NCI-H2081 (cell line): Measurements from ENCODE around the gene CD14.
"Not testable (repeated sequence)": the region's sequence is repeated elsewhere in the genome, so short reads cannot be mapped to it uniquely, and the experiment has no call there.

Experiments used
- DNase-seq, 2 experiments: peaks; one replicate each; lab custom pipeline; 2025; lab: John Stamatoyannopoulos, UW

CD14 gene

DNA sequence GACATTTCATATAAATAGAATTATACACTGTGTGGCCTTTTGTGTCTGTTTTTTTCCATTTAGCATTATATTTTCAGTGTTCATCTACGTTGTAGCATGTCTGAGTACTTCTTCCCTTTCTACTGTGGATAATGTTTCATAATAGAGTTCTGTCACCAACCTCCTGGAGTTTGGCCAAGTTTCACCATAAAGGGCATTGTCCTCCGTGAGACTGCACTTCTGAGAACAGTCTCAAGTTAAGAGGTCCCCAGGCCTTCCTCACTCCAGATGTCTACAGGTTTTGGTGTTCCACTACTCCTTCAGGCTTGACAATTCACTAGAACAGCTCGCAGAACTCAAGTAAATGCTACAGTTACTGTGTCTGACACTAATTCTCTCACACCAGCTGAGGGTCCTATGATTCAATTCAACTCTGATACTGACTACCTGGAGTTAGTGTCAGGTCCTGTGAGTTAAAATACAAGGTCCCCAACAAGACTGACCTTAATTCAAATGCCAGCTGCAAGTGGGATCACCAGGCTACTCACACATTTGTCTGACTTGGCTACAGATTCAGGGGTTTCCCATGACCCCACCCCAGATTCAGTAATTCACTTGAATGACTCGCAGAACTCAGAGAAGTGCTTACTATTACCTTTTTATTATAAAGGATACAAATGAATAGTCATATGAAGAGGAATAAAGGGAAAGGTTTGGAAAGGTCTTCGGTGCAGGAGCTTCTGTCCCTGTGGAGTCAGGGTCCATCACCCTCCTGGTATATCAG lies 37.3 kb downstream of the CD14 start:
- no peak for DNase-seq

DNA sequence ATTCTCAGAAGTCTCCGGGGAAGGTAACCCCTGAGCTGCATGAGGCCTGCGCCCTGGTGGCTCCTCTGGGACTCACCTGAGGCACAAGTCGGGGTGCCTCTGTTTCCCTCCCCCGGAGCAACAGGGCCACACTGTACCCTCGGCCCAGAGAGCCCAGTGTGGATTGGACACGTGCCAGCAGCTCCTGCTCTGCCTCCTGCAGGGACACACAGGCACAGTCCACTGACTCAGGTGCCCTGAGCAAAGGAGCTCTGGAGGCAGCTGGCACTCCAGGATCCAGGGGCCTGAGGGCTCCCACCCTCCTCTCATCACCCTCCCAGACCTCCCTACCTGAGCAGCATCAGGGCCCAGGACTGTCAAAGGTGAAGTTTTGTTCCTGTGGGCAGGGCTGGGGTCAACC lies 38.8 kb downstream of the CD14 start:
- no peak for DNase-seq

DNA sequence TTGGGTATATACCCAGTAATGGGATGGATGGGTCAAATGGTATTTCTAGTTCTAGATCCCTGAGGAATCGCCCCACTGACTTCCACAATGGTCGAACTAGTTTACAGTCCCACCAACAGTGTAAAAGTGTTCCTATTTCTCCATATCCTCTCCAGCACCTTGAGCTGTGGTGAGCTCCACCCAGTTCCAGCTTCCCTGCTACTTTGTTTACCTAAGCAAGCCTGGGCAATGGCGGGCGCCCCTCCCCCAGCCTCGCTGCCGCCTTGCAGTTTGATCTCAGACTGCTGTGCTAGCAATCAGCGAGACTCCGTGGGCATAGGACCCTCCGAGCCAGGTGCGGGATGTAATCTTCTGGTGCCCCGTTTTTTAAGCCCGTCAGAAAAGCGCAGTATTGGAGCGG lies 39.9 kb downstream of the CD14 start:
- DNase-seq, result not testable (repeated sequence)

DNA sequence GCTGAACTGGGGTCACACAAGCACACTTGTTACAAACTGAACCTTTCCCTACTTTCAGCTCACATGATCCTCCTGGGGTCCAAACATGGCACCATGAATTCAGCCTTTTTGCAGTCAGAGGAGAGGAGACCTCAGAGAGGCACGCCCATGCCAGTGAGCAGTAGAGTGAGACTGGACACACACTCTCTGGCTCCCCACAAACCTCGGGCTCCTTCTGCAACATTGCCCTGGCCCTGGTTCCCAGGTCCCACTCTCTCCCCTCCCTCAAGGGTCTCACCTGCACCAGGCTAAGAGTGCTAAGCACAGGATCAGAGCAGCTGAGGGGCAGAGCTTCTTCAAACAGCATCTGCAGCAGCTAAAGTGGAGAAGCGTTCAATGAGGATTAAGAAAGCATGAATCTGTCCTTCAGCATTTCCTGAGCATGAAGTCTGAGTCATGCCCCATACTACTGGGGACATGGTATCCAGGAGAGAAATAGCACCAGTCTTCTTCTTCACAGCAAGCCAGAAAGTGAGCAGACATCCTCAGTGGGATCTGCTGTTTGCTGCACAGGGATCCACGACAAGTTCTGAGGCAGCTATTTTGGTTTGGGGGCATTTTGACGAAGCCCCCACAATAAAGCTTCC lies 41.1 kb downstream of the CD14 start:
- no peak for DNase-seq

DNA sequence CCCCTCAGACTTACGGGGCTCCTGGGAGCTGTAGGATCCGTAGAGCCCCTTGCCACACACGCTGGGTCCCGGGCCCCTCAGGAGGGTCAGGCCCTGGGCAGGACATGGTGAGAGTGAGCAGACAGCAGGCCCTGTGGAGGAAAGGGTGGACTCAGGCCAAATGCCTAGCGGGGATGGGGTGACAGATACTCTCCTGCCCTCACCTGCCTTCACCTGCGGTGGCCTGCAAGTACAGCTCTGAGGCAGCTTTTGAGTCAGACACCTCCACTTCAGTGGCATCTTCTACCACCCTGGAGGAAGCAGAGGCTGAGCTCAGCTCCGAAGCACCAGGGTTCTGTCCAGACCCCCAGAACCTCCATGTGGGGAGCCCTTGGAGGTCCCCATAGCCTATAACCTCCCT lies 42.1 kb downstream of the CD14 start:
- DNase-seq, result no peak

DNA sequence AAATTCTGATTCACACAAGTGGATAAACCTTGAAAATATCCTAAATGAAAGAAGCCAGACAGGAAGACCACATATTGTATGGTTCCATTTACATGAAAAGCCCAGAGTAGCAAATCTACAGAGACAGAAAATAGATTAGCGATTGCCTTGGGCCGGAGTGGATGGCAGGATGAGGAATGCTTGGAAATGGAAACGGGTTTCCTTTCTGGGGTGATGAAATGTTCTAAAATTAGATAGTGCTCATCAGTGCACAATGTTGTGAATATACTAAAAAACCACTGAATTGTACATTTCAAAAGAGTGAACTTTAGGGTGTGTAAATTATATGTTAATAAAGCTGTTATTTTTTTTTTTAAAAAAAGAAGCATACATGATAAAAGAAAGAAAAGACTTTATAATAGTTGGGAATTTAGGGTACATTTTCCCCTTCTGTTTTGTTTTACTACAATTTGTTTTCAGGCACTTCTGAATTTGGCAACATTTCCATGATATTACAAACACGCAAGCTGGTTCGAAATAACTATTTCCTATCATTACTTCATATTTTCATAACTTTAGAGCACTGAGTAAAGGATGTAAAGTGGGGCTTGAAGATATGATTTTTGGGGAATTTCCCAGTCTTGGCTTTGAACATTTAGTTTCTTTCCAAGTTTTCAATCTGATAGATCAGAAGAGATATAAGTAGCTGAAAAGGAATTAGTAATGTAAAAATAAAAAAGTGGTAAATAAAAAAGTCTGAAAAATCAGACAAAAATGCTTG lies 44.5 kb downstream of the CD14 start:
- DNase-seq, result no peak

DNA sequence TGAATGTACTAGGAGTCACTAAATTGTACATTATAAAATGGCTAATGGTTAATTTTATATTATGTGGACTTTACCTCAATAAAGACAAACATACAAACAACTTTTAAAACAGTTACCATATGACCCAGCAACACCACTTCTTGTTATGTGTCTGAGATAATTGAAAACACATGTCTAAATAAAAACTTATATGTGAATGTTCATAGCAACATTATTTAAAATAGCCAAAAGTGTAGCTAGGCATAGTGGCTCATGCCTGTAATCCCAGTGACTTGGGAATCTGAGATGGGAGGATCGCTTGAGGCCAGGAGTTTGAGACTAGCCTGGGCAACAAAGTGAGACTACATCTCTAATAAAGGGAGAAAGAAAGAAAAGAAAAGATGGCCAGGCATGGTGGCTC lies 45.5 kb downstream of the CD14 start:
- DNase-seq, result no peak
